B cell (primary cell): ENCODE data around the gene KLHL22. TPM values are rescaled to one million over a fixed set of nuclear protein-coding genes. Genes with fewer than 3 reads are reported as not detected.
"Not testable (repeated sequence)": the region's sequence is repeated elsewhere in the genome, so short reads cannot be mapped to it uniquely, and the experiment has no call there.

Experiments used
- ATAC-seq: fragments of 200-7000 bp; cut with Tn5 transposase; one replicate; pipeline ENCODE4 v1.10.0; 2021; ENCODE audit warnings: low read depth, mild to moderate bottlenecking, moderate number of reproducible peaks, moderate library complexity
- CTCF ChIA-PET: fragments of 350-600 bp; sonication (Branson Sonifier 250); formaldehyde crosslinking; loops from one replicate; lab custom pipeline; 2021; ENCODE audit warnings: antibody characterized with exemption, inconsistent platforms; lab: Charles Lee
- POLR2A ChIA-PET: fragments of 350-600 bp; sonication (Branson Sonifier 250); formaldehyde crosslinking; loops from one replicate; lab custom pipeline; 2021; ENCODE audit warnings: antibody characterized with exemption; lab: Charles Lee
- DNase-seq: peaks from one replicate; pipeline ENCODE4 v3.0.0; 2013
- H2AFZ ChIP-seq: 2 replicates; pipeline ENCODE4 v1.6.1; 2012; ENCODE audit warnings: mild to moderate bottlenecking, low read depth, low read length; ENCODE audit not compliant: insufficient read depth, poor library complexity, severe bottlenecking
- H3K27ac ChIP-seq, 2 donors: 1 replicate in 1 of 2; 2 replicates in 1 of 2; pipeline ENCODE4 v1.5.1; 2012 to 2013; ENCODE audit warnings: low read length in 2 of 2, mild to moderate bottlenecking in 2 of 2, moderate library complexity in 1 of 2
- H3K27me3 ChIP-seq, 4 experiments: fragments of 200-600 bp in 1 of 4; sonication (generic) in 1 of 4; replicated peaks in 1 of 4; 1 replicate in 2 of 4; 2 replicates in 2 of 4; pipeline versions ENCODE4 v1.6.1 to v1.7.0; 2013 to 2016; ENCODE audit warnings: low read length in 3 of 4, mild to moderate bottlenecking in 2 of 4, mixed read lengths in 1 of 4, moderate library complexity in 1 of 4; ENCODE audit not compliant: insufficient read depth in 4 of 4, control insufficient read depth in 3 of 4; ENCODE audit errors: control extremely low read depth in 1 of 4
- H3K36me3 ChIP-seq, 2 experiments: replicated peaks in 1 of 2; 1 replicate in 1 of 2; 2 replicates in 1 of 2; pipeline versions ENCODE4 v1.6.1 to v1.7.1; 2013; ENCODE audit warnings: low read length in 1 of 2; ENCODE audit not compliant: insufficient read depth in 2 of 2, control insufficient read depth in 1 of 2; ENCODE audit errors: control extremely low read depth in 1 of 2, extremely low read depth in 1 of 2
- H3K4me1 ChIP-seq, 2 donors: fragments of 200-600 bp in 1 of 2; sonication (generic) in 1 of 2; 1 replicate in 1 of 2; 2 replicates in 1 of 2; pipeline versions ENCODE4 v1.5.1 to v1.6.1; 2013 to 2017; ENCODE audit warnings: low read length in 2 of 2; ENCODE audit not compliant: control insufficient read depth in 2 of 2, insufficient read depth in 2 of 2
- H3K4me2 ChIP-seq: replicated peaks from 2 replicates; pipeline ENCODE3; 2012; ENCODE audit warnings: mild to moderate bottlenecking, low read depth, low read length; ENCODE audit not compliant: poor library complexity, severe bottlenecking
- H3K4me3 ChIP-seq, 5 experiments: fragments of 200-600 bp in 1 of 5; sonication (generic) in 1 of 5; 1 replicate in 3 of 5; 2 replicates in 2 of 5; pipeline versions ENCODE4 v1.5.1 to v1.7.0; 2011 to 2016; ENCODE audit warnings: low read length in 4 of 5, mild to moderate bottlenecking in 4 of 5, low read depth in 2 of 5, control low read depth in 1 of 5, moderate library complexity in 1 of 5; ENCODE audit not compliant: insufficient read depth in 1 of 5; ENCODE audit errors: control extremely low read depth in 1 of 5, extremely low read depth in 1 of 5
- H3K79me2 ChIP-seq: fragments of 200-600 bp; sonication (generic); one replicate; pipeline ENCODE4 v1.6.0; 2016; ENCODE audit warnings: low read length; ENCODE audit not compliant: control insufficient read depth, insufficient read depth
- H3K9ac ChIP-seq: fragments of 200-600 bp; sonication (generic); 2 replicates; pipeline ENCODE4 v1.6.1; 2017; ENCODE audit warnings: mild to moderate bottlenecking, low read length, moderate library complexity
- H3K9me3 ChIP-seq, 3 donors: one replicate each; pipeline versions ENCODE4 v1.6.1 to v1.7.1; 2013; ENCODE audit warnings: low read length in 2 of 3; ENCODE audit not compliant: control insufficient read depth in 2 of 3, insufficient read depth in 1 of 3; ENCODE audit errors: control extremely low read depth in 1 of 3
- H4K20me1 ChIP-seq: 2 replicates; pipeline ENCODE4 v1.6.0; 2012; ENCODE audit warnings: mild to moderate bottlenecking, low read length; ENCODE audit not compliant: insufficient read depth, control insufficient read depth, poor library complexity, severe bottlenecking
- H3K27ac Mint-ChIP-seq: one replicate; pipeline ENCODE4 v1.8.0; 2021; ENCODE audit warnings: mixed read lengths
- H3K27me3 Mint-ChIP-seq: one replicate; pipeline ENCODE4 v1.8.0; 2021; ENCODE audit warnings: mixed read lengths
- H3K4me1 Mint-ChIP-seq: one replicate; pipeline ENCODE4 v1.8.0; 2021; ENCODE audit warnings: mixed read lengths
- H3K4me3 Mint-ChIP-seq: one replicate; pipeline ENCODE4 v1.8.0; 2021; ENCODE audit warnings: mixed read lengths
- H3K9me3 Mint-ChIP-seq: one replicate; pipeline ENCODE4 v1.8.0; 2022; ENCODE audit warnings: mixed read lengths; ENCODE audit not compliant: insufficient read depth
- CTCF ChIP-seq: fragments of 200-600 bp; IDR thresholded peaks from one replicate; pipeline ENCODE4 v1.8.0; 2022; ENCODE audit warnings: antibody characterized with exemption, mild to moderate bottlenecking
- EZH2 ChIP-seq: IDR thresholded peaks from 2 replicates; pipeline ENCODE4 v1.6.1; 2012; ENCODE audit warnings: borderline replicate concordance, low read depth, mild to moderate bottlenecking, moderate library complexity, low read length; ENCODE audit not compliant: insufficient read depth, poor library complexity, severe bottlenecking
- WGBS: methylation state at CpG from one replicate; pipeline ENCODE4 v1.1.5; 2013; ENCODE audit warnings: missing lambda C conversion rate; ENCODE audit not compliant: insufficient coverage; 5-methylcytosine and 5-hydroxymethylcytosine counted together
- intact Hi-C: fragments of 100-400 bp; cut with micrococcal nuclease; formaldehyde crosslinking; loops from one replicate; pipeline ENCODE4 v1.10.0; 2022
- polyA minus RNA-seq: library from RNA; depleted of rRNA, polyadenylated mRNA; stranded (reverse); fragments of >200 nt; gene quantifications from 2 replicates; pipeline ENCODE4 v1.2.3, GENCODE V29; 2012
- polyA plus RNA-seq: library from polyadenylated mRNA; depleted of rRNA; stranded (reverse); fragments of >200 nt; gene quantifications from 2 replicates; pipeline ENCODE4 v1.2.3, GENCODE V29; 2012
- total RNA-seq, 2 donors: library from RNA; stranded (reverse); fragments of 120-200 nt in 1 of 2; gene quantifications; 1 replicate in 1 of 2; 2 replicates in 1 of 2; pipeline versions ENCODE4 v1.2.3 to v1.2.4, GENCODE V29; 2013 to 2022

The KLHL22 gene
- total RNA-seq (45.6 and 55.7 TPM in 2 replicates), polyA plus RNA-seq (33.9 and 37.0 TPM in 2 replicates), polyA minus RNA-seq (33.4 and 49.4 TPM in 2 replicates)
- total RNA-seq (2013) = 30.7 TPM

DNA sequence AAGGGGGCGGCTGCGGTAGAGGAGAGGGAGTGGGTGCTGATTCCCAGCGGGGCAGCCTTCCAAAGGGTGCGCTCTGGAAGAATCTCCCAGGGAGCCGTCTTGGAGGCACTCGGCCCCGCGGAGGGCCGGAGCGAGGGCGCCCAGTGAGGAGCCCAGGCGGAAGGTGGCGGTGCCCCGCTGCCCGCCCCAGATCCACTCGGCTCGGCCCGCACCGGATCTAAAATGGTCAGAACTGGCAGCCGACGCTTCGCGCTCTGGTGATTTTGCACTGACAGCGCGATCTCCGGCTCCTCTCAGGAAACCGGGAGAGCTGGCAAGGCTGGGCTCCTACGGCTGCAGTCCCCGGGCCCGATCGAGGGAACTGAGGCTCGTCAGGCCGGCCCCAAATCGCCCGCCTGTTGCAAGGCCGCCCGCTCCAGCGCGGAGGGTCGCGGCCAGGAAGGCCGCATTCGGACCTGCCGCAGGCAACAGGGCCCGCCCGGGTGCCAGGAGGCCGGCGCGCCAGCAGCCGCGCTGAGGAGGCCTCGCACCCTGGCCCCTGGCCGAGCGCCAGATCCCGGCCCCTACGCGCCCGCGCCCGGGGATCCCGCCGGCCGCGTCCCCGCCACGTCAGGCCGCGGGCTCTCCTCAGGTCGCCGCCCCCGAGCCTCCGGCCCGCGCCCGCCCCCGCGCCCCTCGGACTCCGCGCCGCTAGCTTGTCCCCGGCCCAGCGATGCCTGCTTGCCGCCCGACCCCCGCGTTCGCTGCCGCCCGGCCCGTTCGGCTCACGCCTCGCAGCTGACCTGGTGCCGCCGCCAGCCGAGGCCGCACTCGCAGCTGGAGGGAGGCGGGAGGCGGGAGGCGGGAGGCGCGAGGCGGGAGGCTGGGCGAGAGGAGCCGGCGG, at the start of gene KLHL22:
Gene KLHL22 (minus strand): TSS at position 818 of the 883 bp plus-strand sequence. CDS start 6,584 bp downstream, outside the sequence.
- WGBS = under 1% methylated on average over 108 of the region's 108 CpGs
- Histone ChIP-seq H4K20me1 (peaks cover 26% of the 10 kb centered on the region), H3K36me3 (no peaks in the 10 kb centered on the region), H3K9me3 (no peaks in the 10 kb centered on the region), H2AFZ (peak within 1 kb of the TSS; percentile 94), H3K4me3 (peak within 1 kb of the TSS; percentile 75 to 90 (median 76)), H3K27me3 (no peaks in the 10 kb centered on the region), H3K4me1 (peaks cover 10 to 23% of the 10 kb centered on the region in 2 donors), H3K9ac (peak within 1 kb of the TSS; percentile 85), H3K27ac (peak within 1 kb of the TSS; percentile 96 to 98), H3K4me2 (peak within 1 kb of the TSS; percentile 98), H3K79me2 (peaks cover 53% of the 10 kb centered on the region)
- Mint-ChIP-seq H3K4me1 (peaks cover 31% of the 10 kb centered on the region), H3K9me3 (no peaks in the 10 kb centered on the region), H3K4me3 (peak within 1 kb of the TSS; percentile 97), H3K27me3 (no peaks in the 10 kb centered on the region), H3K27ac (peak within 1 kb of the TSS; percentile 95)
- DNase-seq = peak; percentile 47
- peak; percentile 38 for ATAC-seq
- intact Hi-C loops = loop anchor here (1.0 kb wide), 2 partner anchors 31 to 66 kb away; no protein-coding TSS in a partner anchor
- ChIA-PET POLR2A (interaction anchor here (1.5 to 2.0 kb wide), 2 partner anchors 12 to 32 kb away, joined by 4 to 13 read pairs; partner anchors contain the start of gene MED15), CTCF (interaction anchor here (0.9 to 2.1 kb wide), 4 partner anchors 32 to 78 kb away, joined by 4 to 15 read pairs (median 8); no protein-coding TSS in a partner anchor)
- no peak for TF ChIP-seq EZH2
- TF ChIP-seq CTCF = no peak

- H3K27ac Mint-ChIP-seq, H2AFZ ChIP-seq, DNase-seq, CTCF ChIA-PET, H3K27me3 Mint-ChIP-seq, H3K27me3 ChIP-seq, POLR2A ChIA-PET, H3K9ac ChIP-seq, H3K4me3 ChIP-seq, H3K9me3 Mint-ChIP-seq, ATAC-seq, H3K4me2 ChIP-seq, H3K4me3 Mint-ChIP-seq, H3K27ac ChIP-seq, H3K9me3 ChIP-seq, intact Hi-C loops: not testable (repeated sequence)
- no CpG with 5 or more reads among the region's 3 CpGs for WGBS
- Histone ChIP-seq H3K79me2 (peaks cover 84% of the 10 kb centered on the region), H3K36me3 (peaks cover 4 to 24% of the 10 kb centered on the region in 2 experiments), H3K4me1 (peaks cover 15 to 19% of the 10 kb centered on the region in 2 donors), H4K20me1 (peaks cover 70% of the 10 kb centered on the region)
- peaks cover 28% of the 10 kb centered on the region for H3K4me1 Mint-ChIP-seq
Measured at GRCh38 chr22:20545318-20545634, 49.7 kb upstream of the KLHL22 start.
